ENCODE results near the gene ACOX3.
"Not testable (repeated sequence)": the region's sequence is repeated elsewhere in the genome, so short reads cannot be mapped to it uniquely, and the experiment has no call there.

ACOX3 gene

GRCh38 chr4:8440492-8441311, at the start of gene ACOX3, which contains the start of gene TRMT44:
Gene ACOX3, minus strand, starts transcription at chr4:8440723. Its CDS starts 24,202 bp downstream, at chr4:8416521.
Gene TRMT44, plus strand, starts transcription at chr4:8440777. Its CDS starts 46 bp downstream, at chr4:8440823.
- peak within 1 kb of the TSS; percentile 90 for H3K4me3 ChIP-seq (ENCODE audit: control insufficient read depth, low read depth, low read length)
- no peak for TF ChIP-seq CTCF (IDR thresholded peaks at IDR 0.05; ENCODE audit: control insufficient read depth, insufficient read depth, low read depth, low read length, missing control alignments)
- DNase-seq (ENCODE audit: low read depth): peak; percentile 54

GRCh38 chr4:8488791-8489369, 48.4 kb upstream of the ACOX3 start:
- TF ChIP-seq CTCF (IDR thresholded peaks at IDR 0.05; ENCODE audit: control insufficient read depth, insufficient read depth, low read depth, low read length, missing control alignments): no peak
- DNase-seq (ENCODE audit: low read depth): no peak

GRCh38 chr4:8486643-8487042, 46.1 kb upstream of the ACOX3 start:
- not testable (repeated sequence) for DNase-seq (ENCODE audit: low read depth); H3K4me3 ChIP-seq (ENCODE audit: control insufficient read depth, low read depth, low read length)

More at GRCh38 chr4:8488791-8489369, 48.4 kb upstream of the ACOX3 start:
- no peak overlapping the region for H3K4me3 ChIP-seq (ENCODE audit: control insufficient read depth, low read depth, low read length)

- no peak overlapping the region for H3K4me3 ChIP-seq (ENCODE audit: control insufficient read depth, low read depth, low read length)
- no peak for DNase-seq (ENCODE audit: low read depth)
- no peak for TF ChIP-seq CTCF (IDR thresholded peaks at IDR 0.05; ENCODE audit: control insufficient read depth, insufficient read depth, low read depth, low read length, missing control alignments)
Measured at GRCh38 chr4:8480221-8480620, 39.7 kb upstream of the ACOX3 start.

GRCh38 chr4:8478801-8479744, 38.5 kb upstream of the ACOX3 start:
- no peak for DNase-seq (ENCODE audit: low read depth)
- no peak for TF ChIP-seq CTCF (IDR thresholded peaks at IDR 0.05; ENCODE audit: control insufficient read depth, insufficient read depth, low read depth, low read length, missing control alignments)
- H3K4me3 ChIP-seq (ENCODE audit: control insufficient read depth, low read depth, low read length): no peak overlapping the region

GRCh38 chr4:8478371-8478770, 37.8 kb upstream of the ACOX3 start:
- DNase-seq (ENCODE audit: low read depth): no peak
- no peak overlapping the region for H3K4me3 ChIP-seq (ENCODE audit: control insufficient read depth, low read depth, low read length)
- no peak for TF ChIP-seq CTCF (IDR thresholded peaks at IDR 0.05; ENCODE audit: control insufficient read depth, insufficient read depth, low read depth, low read length, missing control alignments)

All from AG09309 (cell line).